Esophagus muscularis mucosa (tissue), 4 donors: ENCODE data around the gene GPR171.

ENCODE experiments used
- EP300 ChIP-seq: sonication (generic); formaldehyde crosslinking; IDR thresholded peaks from one replicate; pipeline ENCODE4 v1.6.1; 2017; ENCODE audit warnings: antibody characterized with exemption
- POLR2A ChIP-seq: fragments of 450-650 bp; IDR thresholded peaks from one replicate; pipeline ENCODE4 v1.6.1; 2017; ENCODE audit warnings: antibody characterized with exemption, moderate library complexity, mild to moderate bottlenecking, low read depth
- TF ChIP-seq, protein P1 (sequence below), 3 experiments: fragments of 200-600 bp in 2 of 3; fragments of 450-650 bp in 1 of 3; sonication (generic) in 2 of 3; IDR thresholded peaks; one replicate each; pipeline ENCODE4 v1.5.1; 2017 to 2019; ENCODE audit warnings: antibody characterized with exemption in 3 of 3, mild to moderate bottlenecking in 2 of 3, moderate library complexity in 1 of 3

DNA sequence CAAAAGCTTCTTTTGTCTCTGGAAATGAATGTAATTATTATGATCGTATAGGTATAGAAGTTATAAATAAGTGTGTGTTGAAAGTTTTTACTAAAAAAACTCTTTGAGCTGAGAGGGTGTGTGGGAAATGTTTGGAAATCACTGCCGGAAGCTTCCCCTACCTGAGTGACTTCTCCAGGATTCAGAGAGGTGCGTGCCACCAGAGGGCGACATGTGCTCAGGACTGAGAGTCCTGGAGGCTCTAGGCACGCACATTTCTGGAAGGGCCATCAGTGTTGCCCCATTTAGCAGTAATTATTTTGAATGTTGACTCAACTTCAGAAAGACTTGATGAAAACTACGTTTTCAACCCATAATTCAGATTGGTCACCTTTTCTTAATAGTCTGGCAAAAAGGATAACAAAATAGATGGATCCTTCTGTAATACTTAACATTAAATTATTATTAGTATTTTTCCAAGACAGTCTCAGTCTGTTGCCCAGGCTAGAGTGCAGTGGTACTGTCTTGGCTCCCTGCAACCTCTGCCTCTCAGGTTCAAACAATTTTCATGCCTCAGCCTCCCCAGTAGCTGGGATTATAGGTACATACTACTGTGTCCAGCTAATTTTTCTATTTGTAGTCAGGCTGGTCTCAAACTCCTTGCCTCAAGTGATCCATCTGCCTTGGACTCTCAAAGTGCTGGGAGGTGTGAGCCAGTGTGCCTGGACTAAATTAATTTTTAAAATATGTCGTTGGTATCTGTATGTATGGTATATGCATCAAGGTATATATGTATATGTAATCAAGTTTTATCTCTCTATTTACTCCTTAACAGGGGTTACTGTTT lies 34.5 kb downstream of the GPR171 start:
- TF ChIP-seq, protein P1, sequence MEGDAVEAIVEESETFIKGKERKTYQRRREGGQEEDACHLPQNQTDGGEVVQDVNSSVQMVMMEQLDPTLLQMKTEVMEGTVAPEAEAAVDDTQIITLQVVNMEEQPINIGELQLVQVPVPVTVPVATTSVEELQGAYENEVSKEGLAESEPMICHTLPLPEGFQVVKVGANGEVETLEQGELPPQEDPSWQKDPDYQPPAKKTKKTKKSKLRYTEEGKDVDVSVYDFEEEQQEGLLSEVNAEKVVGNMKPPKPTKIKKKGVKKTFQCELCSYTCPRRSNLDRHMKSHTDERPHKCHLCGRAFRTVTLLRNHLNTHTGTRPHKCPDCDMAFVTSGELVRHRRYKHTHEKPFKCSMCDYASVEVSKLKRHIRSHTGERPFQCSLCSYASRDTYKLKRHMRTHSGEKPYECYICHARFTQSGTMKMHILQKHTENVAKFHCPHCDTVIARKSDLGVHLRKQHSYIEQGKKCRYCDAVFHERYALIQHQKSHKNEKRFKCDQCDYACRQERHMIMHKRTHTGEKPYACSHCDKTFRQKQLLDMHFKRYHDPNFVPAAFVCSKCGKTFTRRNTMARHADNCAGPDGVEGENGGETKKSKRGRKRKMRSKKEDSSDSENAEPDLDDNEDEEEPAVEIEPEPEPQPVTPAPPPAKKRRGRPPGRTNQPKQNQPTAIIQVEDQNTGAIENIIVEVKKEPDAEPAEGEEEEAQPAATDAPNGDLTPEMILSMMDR (IDR thresholded peaks at IDR 0.05), result peak; percentile 70 to 74 (median 73)
- TF ChIP-seq POLR2A, result no peak
- TF ChIP-seq EP300, result no peak
